Testis (tissue), 3 donors: ENCODE data around the gene RC3H2. TPM values are rescaled to one million over a fixed set of nuclear protein-coding genes. Genes with fewer than 3 reads are reported as not detected.
"Not testable (repeated sequence)": the region's sequence is repeated elsewhere in the genome, so short reads cannot be mapped to it uniquely, and the experiment has no call there.

Experiments used
- DNase-seq: peaks from one replicate; pipeline ENCODE4 v3.0.0-alpha.2; 2019
- H3K27ac ChIP-seq, 2 donors: fragments of 200-600 bp; sonication (generic); one replicate each; pipeline ENCODE4 v1.5.1; 2019
- H3K27me3 ChIP-seq: fragments of 200-600 bp; sonication (generic); one replicate; pipeline ENCODE4 v1.5.1; 2019
- H3K36me3 ChIP-seq: fragments of 200-600 bp; sonication (generic); one replicate; pipeline ENCODE4 v1.5.1; 2017; ENCODE audit warnings: low read depth; ENCODE audit errors: missing control alignments
- H3K4me1 ChIP-seq: fragments of 200-600 bp; sonication (generic); one replicate; pipeline ENCODE4 v1.5.1; 2019
- H3K4me3 ChIP-seq, 2 donors: fragments of 200-600 bp; sonication (generic); one replicate each; pipeline ENCODE4 v1.5.1; 2017 to 2019
- H3K9me3 ChIP-seq: fragments of 200-600 bp; sonication (generic); one replicate; pipeline ENCODE4 v1.5.1; 2017
- POLR2A ChIP-seq: fragments of 450-650 bp; IDR thresholded peaks from one replicate; pipeline ENCODE4 v1.6.1; 2017; ENCODE audit warnings: antibody characterized with exemption, mild to moderate bottlenecking, moderate library complexity
- WGBS, 2 donors: methylation state at CpG; one replicate each; pipeline ENCODE4 v1.1.5; 2018; 5-methylcytosine and 5-hydroxymethylcytosine counted together
- intact Hi-C: fragments of 100-400 bp; cut with DNase I; formaldehyde crosslinking; loops from one replicate; pipeline ENCODE4 v1.15.1; 2023; ENCODE audit warnings: low total_unique reads
- polyA plus RNA-seq: library from polyadenylated mRNA; stranded (reverse); fragments of 350-450 nt; fragmentation: Illumina TruSeq; extraction: RNeasy Lipid Tissue Mini Kit (QIAGEN cat#74804); gene quantifications from one replicate; pipeline ENCODE4 v1.2.3, GENCODE V29; 2014; ENCODE audit warnings: low read depth, low replicate concordance; ENCODE audit not compliant: insufficient read depth
- total RNA-seq, 2 donors: library from RNA; depleted of rRNA; stranded (reverse); fragments of >200 nt; gene quantifications; one replicate each; pipeline ENCODE4 v1.2.3, GENCODE V29; 2016
- TF ChIP-seq, protein P1 (sequence below), 3 experiments: fragments of 450-650 bp in 2 of 3; fragments of 200-600 bp in 1 of 3; sonication (generic) in 1 of 3; IDR thresholded peaks; one replicate each; pipeline ENCODE4 v1.5.1; 2016 to 2019; ENCODE audit warnings: antibody characterized with exemption in 3 of 3, mild to moderate bottlenecking in 2 of 3, moderate library complexity in 1 of 3

Gene RC3H2
- total and polyA plus RNA-seq, 3 donors from 2014 or later = 26.1 to 78.6 (median 70.6) TPM

GRCh38 chr9:122837266-122837850, 67.8 kb downstream of the RC3H2 start:
- Histone ChIP-seq H3K4me3 (no peak overlapping the region), H3K27ac (no peak overlapping the region), H3K27me3 (no peaks in the 10 kb centered on the region), H3K4me1 (no peaks in the 10 kb centered on the region), H3K36me3 (no peaks in the 10 kb centered on the region), H3K9me3 (no peaks in the 10 kb centered on the region)
- TF ChIP-seq, protein P1, sequence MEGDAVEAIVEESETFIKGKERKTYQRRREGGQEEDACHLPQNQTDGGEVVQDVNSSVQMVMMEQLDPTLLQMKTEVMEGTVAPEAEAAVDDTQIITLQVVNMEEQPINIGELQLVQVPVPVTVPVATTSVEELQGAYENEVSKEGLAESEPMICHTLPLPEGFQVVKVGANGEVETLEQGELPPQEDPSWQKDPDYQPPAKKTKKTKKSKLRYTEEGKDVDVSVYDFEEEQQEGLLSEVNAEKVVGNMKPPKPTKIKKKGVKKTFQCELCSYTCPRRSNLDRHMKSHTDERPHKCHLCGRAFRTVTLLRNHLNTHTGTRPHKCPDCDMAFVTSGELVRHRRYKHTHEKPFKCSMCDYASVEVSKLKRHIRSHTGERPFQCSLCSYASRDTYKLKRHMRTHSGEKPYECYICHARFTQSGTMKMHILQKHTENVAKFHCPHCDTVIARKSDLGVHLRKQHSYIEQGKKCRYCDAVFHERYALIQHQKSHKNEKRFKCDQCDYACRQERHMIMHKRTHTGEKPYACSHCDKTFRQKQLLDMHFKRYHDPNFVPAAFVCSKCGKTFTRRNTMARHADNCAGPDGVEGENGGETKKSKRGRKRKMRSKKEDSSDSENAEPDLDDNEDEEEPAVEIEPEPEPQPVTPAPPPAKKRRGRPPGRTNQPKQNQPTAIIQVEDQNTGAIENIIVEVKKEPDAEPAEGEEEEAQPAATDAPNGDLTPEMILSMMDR (IDR thresholded peaks at IDR 0.05) = no peak
- TF ChIP-seq POLR2A = no peak
- intact Hi-C loops = no loop called here
- WGBS, 2 donors = 88 to 93% methylated on average over 12 to 14 of the region's 14 CpGs
- no peak for DNase-seq

DNA sequence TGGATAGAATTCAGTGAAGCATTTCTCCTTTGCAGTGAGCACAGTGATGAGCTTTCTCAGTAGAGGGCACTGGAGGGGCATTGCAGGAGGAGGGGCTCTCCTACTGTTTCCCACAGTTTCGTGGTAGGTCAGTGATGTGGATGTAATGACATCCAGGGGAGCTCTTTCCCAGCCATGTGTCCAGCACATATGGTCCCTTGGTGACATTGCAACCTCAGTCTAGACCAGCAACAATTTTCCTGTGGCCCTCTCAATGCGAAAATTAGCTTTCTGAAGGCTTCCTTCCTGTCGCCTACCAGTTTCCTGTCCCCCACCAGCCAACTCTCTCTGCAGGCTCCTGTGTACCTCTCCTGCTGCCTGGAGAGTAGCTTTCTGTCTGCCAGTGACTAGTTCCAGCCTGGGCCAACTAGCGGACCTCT, 69.8 kb downstream of the RC3H2 start:
- Histone ChIP-seq H3K36me3 (no peaks in the 10 kb centered on the region), H3K9me3 (no peaks in the 10 kb centered on the region), H3K27me3 (no peaks in the 10 kb centered on the region), H3K4me3 (no peak overlapping the region), H3K4me1 (no peaks in the 10 kb centered on the region), H3K27ac (no peak overlapping the region)
- intact Hi-C loops = no loop called here
- no peak for DNase-seq
- 47 to 48% methylated on average over 4 of the region's 4 CpGs for WGBS, 2 donors
- TF ChIP-seq, protein P1 (IDR thresholded peaks at IDR 0.05) = no peak
- no peak for TF ChIP-seq POLR2A

- intact Hi-C loops = no loop called here
- Histone ChIP-seq H3K9me3 (no peaks in the 10 kb centered on the region), H3K4me1 (peaks cover 2% of the 10 kb centered on the region), H3K4me3 (no peak overlapping the region), H3K27me3 (no peaks in the 10 kb centered on the region), H3K27ac (no peak overlapping the region), H3K36me3 (no peaks in the 10 kb centered on the region)
- WGBS, 2 donors = 67 to 70% methylated on average over 3 of the region's 3 CpGs
- DNase-seq = no peak
- TF ChIP-seq POLR2A = no peak
- TF ChIP-seq, protein P1 (IDR thresholded peaks at IDR 0.05) = no peak
These were observed 73.0 kb downstream of the RC3H2 start for GRCh38 chr9:122832194-122832593.

- intact Hi-C loops, H3K9me3 ChIP-seq, H3K27me3 ChIP-seq, H3K36me3 ChIP-seq, DNase-seq: not testable (repeated sequence)
- peaks cover 15% of the 10 kb centered on the region for H3K4me1 ChIP-seq
- WGBS, 2 donors = 47% methylated on average over 18 of the region's 18 CpGs
- peak overlapping the region; percentile 96 to 97 for H3K27ac ChIP-seq
- H3K4me3 ChIP-seq = peak overlapping the region; percentile 97
These were observed 76.2 kb downstream of the RC3H2 start for GRCh38 chr9:122828965-122829284.

DNA sequence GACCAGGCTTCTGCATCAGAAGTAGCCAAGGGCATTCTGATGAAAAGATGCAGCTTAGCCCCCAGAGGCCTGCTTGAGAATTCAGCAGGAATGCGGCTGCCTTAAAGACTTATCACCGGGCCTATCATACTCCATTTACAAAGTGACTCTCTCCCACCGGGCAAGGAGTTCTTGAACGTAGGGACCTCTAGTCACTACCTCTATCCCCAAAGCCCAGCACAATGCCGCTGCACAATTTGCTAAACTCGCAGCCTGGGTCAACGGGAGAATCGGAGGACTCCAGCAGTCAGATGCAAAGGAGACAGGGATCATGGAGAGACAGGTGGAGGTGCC, 77.4 kb downstream of the RC3H2 start:
- Histone ChIP-seq H3K27ac (peak overlapping the region; percentile 96 to 97), H3K4me3 (peak overlapping the region; percentile 97), H3K9me3 (no peaks in the 10 kb centered on the region), H3K4me1 (peaks cover 15% of the 10 kb centered on the region), H3K36me3 (no peaks in the 10 kb centered on the region), H3K27me3 (no peaks in the 10 kb centered on the region)
- WGBS, 2 donors = 1% methylated on average over 8 of the region's 8 CpGs
- intact Hi-C loops = no loop called here
- TF ChIP-seq, protein P1 (IDR thresholded peaks at IDR 0.05) = no peak
- TF ChIP-seq POLR2A = no peak
- peak; percentile 31 for DNase-seq
